Lower leg skin (tissue), 4 donors: Measurements from ENCODE around the gene PSMD1. TPM values are rescaled to one million over a fixed set of nuclear protein-coding genes. Genes with fewer than 3 reads are reported as not detected.

Source experiments
- DNase-seq, 2 donors: peaks; one replicate each; pipeline ENCODE4 v3.0.0-alpha.2; 2019; ENCODE audit warnings: low spot score in 2 of 2
- H3K4me3 ChIP-seq: fragments of 200-600 bp; sonication (generic); 2 replicates; pipeline ENCODE4 v1.5.1; 2017; ENCODE audit warnings: mild to moderate bottlenecking, low read depth; ENCODE audit not compliant: poor library complexity, severe bottlenecking
- POLR2A ChIP-seq, 2 donors: fragments of 450-650 bp; IDR thresholded peaks; one replicate each; pipeline ENCODE4 v1.6.1; 2016 to 2017; ENCODE audit warnings: antibody characterized with exemption in 2 of 2, mild to moderate bottlenecking in 1 of 2, moderate library complexity in 1 of 2
- WGBS, 2 donors: methylation state at CpG; one replicate each; pipeline ENCODE4 v1.1.5; 2018; 5-methylcytosine and 5-hydroxymethylcytosine counted together
- intact Hi-C: fragments of 100-400 bp; cut with DNase I; formaldehyde crosslinking; loops from one replicate; pipeline ENCODE4 v1.15.0; 2023; ENCODE audit warnings: low total_unique reads
- total RNA-seq, 4 donors: library from RNA; depleted of rRNA; stranded (reverse); fragments of >200 nt; gene quantifications; one replicate each; pipeline ENCODE4 v1.1.0, GENCODE V29; 2016
- TF ChIP-seq, protein P1 (sequence below), 3 donors: fragments of 450-650 bp; IDR thresholded peaks; one replicate each; pipeline ENCODE4 v1.5.1; 2016; ENCODE audit warnings: antibody characterized with exemption in 3 of 3, mild to moderate bottlenecking in 3 of 3, moderate library complexity in 2 of 3

PSMD1 gene
- total RNA-seq, 4 donors from 2014 or later = 49.8 to 67.9 (median 57.4) TPM

DNA sequence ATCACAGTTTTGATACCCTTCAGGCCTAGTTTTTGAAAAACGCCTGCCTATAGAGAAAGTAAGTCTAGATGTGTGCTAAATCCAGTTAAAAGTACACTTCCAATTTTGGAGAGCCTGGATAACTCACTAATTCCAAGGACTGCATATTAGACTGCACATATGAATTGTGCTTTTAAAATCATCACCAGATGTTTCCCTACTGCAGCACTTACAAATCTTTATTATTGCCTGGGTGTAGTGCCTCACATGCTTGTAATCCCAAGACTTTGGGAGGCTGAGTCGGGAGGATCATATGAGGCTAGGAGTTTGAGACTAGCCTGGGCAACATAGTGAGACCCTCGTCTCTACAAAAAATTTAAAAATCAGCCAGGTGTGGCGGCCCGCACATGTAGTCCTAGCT lies 104.0 kb downstream of the PSMD1 start:
- TF ChIP-seq, protein P1, sequence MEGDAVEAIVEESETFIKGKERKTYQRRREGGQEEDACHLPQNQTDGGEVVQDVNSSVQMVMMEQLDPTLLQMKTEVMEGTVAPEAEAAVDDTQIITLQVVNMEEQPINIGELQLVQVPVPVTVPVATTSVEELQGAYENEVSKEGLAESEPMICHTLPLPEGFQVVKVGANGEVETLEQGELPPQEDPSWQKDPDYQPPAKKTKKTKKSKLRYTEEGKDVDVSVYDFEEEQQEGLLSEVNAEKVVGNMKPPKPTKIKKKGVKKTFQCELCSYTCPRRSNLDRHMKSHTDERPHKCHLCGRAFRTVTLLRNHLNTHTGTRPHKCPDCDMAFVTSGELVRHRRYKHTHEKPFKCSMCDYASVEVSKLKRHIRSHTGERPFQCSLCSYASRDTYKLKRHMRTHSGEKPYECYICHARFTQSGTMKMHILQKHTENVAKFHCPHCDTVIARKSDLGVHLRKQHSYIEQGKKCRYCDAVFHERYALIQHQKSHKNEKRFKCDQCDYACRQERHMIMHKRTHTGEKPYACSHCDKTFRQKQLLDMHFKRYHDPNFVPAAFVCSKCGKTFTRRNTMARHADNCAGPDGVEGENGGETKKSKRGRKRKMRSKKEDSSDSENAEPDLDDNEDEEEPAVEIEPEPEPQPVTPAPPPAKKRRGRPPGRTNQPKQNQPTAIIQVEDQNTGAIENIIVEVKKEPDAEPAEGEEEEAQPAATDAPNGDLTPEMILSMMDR (IDR thresholded peaks at IDR 0.05) = no peak
- no peak for TF ChIP-seq POLR2A (IDR thresholded peaks at IDR 0.05)
- no peak overlapping the region for H3K4me3 ChIP-seq
- WGBS, 2 donors = 92% methylated on average over 5 of the region's 5 CpGs
- DNase-seq = no peak
- intact Hi-C loops = no loop called here

DNA sequence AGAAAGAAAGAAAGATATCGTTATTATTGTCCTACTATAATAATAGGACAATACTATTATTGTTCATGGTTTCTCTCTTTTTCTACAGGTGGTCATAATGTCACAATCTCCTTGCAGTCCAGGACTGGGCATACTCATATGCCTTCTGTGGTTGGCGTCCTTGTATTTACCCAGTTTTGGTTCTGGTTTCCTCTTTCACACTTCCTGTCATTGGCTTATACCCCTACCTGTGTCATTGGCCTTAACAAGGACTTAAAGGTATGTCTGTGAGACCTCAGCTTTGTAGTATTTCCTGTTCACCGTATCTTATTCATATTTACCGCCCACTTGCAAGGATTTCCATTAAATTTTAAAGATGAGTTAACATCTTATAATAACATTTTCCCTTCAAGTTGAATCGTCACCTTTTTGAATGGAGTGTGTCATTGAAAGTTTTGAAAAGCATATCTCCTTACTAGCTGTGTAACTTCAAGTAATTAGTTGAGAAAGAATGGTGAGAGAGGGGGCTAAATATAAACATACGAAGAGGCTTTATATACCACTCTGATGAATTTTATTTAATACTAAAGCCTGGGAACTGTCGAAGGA lies 104.7 kb downstream of the PSMD1 start:
- 82 to 85% methylated on average over 7 of the region's 7 CpGs for WGBS, 2 donors
- DNase-seq = no peak
- TF ChIP-seq, protein P1 (IDR thresholded peaks at IDR 0.05) = no peak
- no peak for TF ChIP-seq POLR2A (IDR thresholded peaks at IDR 0.05)
- intact Hi-C loops = no loop called here
- H3K4me3 ChIP-seq = no peak overlapping the region

DNA sequence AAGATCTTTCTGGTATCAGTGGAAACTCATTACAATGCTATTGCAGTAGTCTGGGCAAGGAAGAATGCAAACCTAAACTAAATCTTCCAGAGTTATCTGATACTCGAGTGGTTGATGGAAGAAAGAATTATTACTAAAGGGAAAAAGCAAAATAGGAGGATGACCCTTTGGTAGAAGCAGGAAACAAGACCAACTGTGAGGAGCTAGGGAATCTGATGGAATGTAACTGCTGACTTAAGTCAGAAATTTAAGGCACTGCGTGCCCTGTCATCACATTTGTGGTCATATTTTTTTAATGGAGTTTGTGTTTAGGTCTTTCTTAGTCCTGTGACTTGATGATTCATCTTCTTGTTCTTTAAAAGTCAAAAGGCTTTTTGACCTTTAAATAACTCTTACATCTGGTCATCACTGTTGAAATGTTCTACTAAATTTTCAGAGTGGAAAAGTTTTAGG lies 105.2 kb downstream of the PSMD1 start:
- TF ChIP-seq, protein P1 (IDR thresholded peaks at IDR 0.05) = no peak
- no peak for TF ChIP-seq POLR2A (IDR thresholded peaks at IDR 0.05)
- H3K4me3 ChIP-seq = no peak overlapping the region
- WGBS, 2 donors = 53 to 55% methylated on average over 2 of the region's 2 CpGs
- intact Hi-C loops = no loop called here
- no peak for DNase-seq

DNA sequence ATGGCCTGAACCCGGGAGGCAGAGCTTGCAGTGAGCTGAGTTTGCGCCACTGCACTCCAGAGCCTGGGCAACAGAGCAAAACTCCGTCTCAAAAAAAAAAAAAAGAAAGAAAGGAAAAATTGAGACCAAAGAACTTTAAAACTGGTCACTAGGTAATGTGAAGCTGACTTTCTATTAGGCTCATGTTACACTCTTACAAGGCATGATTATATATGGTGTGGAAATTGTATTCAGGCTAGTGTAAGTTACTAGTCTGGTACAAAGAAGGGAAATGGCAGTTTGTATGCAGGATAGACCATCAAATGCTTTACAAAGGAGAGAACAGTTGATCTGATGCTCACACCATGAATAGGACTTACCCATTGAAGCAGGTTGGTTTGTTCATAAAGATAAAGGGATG lies 106.3 kb downstream of the PSMD1 start:
- H3K4me3 ChIP-seq = no peak overlapping the region
- no peak for DNase-seq
- no peak for TF ChIP-seq POLR2A (IDR thresholded peaks at IDR 0.05)
- TF ChIP-seq, protein P1 (IDR thresholded peaks at IDR 0.05) = no peak
- intact Hi-C loops = no loop called here
- WGBS, 2 donors = 84 to 94% methylated on average over 3 of the region's 3 CpGs

DNA sequence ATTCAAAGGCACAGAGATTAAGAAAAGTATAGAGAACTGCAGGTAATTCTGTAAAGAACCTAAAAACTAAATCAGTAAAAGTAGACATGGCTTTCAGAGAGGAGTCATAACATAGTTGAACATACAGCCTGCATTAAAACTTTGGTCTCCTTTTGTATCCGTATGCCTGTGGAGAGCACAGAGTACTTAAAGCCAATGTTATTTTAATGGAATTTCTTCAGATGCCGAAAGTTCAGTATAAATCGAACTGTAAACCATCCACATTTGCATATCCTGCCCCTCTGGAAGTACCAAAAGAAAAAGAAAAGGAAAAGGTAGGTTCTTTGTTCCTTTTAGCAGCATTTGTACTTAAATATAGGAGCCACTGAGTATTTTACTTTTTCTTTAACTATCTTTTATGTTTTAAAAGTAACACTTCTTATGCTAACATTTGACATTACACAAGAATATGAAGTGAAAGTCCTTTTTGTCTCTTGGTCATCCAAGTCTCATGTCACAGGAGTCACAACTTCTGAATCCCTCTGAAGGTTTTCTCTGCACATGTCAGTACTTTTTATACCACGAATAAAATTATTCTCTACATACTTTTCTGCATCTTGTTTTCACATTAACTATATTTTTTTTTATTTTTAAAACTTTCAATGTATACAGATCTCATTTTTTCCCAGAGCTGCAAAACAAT lies 106.9 kb downstream of the PSMD1 start:
- 89 to 95% methylated on average over 4 of the region's 4 CpGs for WGBS, 2 donors
- intact Hi-C loops = no loop called here
- H3K4me3 ChIP-seq = no peak overlapping the region
- TF ChIP-seq, protein P1 (IDR thresholded peaks at IDR 0.05) = no peak
- no peak for TF ChIP-seq POLR2A (IDR thresholded peaks at IDR 0.05)
- DNase-seq = no peak
